Measurements from ENCODE around the gene NDUFV1.
"Not testable (repeated sequence)": the region's sequence is repeated elsewhere in the genome, so short reads cannot be mapped to it uniquely, and the experiment has no call there.

NDUFV1 gene

GRCh38 chr11:67626970-67627369 is 20.2 kb downstream of the NDUFV1 start:
- no peak for DNase-seq (ENCODE audit: low read depth in 1 of 2, low spot score in 1 of 2)

GRCh38 chr11:67627441-67627811 is 20.7 kb downstream of the NDUFV1 start:
- DNase-seq (ENCODE audit: low read depth in 1 of 2, low spot score in 1 of 2) = no peak

GRCh38 chr11:67627812-67628624 is 21.3 kb downstream of the NDUFV1 start:
- DNase-seq (ENCODE audit: low read depth in 1 of 2, low spot score in 1 of 2) = no peak

GRCh38 chr11:67628710-67629385 is 22.1 kb downstream of the NDUFV1 start:
- DNase-seq (ENCODE audit: low read depth in 1 of 2, low spot score in 1 of 2) = no peak

- peak; percentile 78 to 79 for DNase-seq (ENCODE audit: low read depth in 1 of 2, low spot score in 1 of 2)
Measured at GRCh38 chr11:67629386-67630227, 22.9 kb downstream of the NDUFV1 start, which contains the start of gene NUDT8. Gene NUDT8 (minus strand): TSS chr11:67629937. CDS start chr11:67629911, 26 bp downstream.

- DNase-seq (ENCODE audit: low read depth in 1 of 2, low spot score in 1 of 2) = peak; percentile 85 to 91
Measured at GRCh38 chr11:67630228-67630942, 23.6 kb downstream of the NDUFV1 start.

- DNase-seq (ENCODE audit: low read depth in 1 of 2, low spot score in 1 of 2) = no peak
Measured at GRCh38 chr11:67630943-67631331, 24.2 kb downstream of the NDUFV1 start.

- DNase-seq (ENCODE audit: low read depth in 1 of 2, low spot score in 1 of 2) = no peak
Measured at GRCh38 chr11:67631411-67631810, 24.7 kb downstream of the NDUFV1 start.

- DNase-seq (ENCODE audit: low read depth in 1 of 2, low spot score in 1 of 2) = no peak
Measured at GRCh38 chr11:67631853-67632174, 25.1 kb downstream of the NDUFV1 start.

- DNase-seq (ENCODE audit: low read depth in 1 of 2, low spot score in 1 of 2) = no peak
Measured at GRCh38 chr11:67632175-67632981, 25.6 kb downstream of the NDUFV1 start.

- no peak for DNase-seq (ENCODE audit: low read depth in 1 of 2, low spot score in 1 of 2)
Measured at GRCh38 chr11:67632982-67633755, 26.4 kb downstream of the NDUFV1 start.

GRCh38 chr11:67633758-67634365 is 27.1 kb downstream of the NDUFV1 start:
- no peak for DNase-seq (ENCODE audit: low read depth in 1 of 2, low spot score in 1 of 2)

- no peak for DNase-seq (ENCODE audit: low read depth in 1 of 2, low spot score in 1 of 2)
Measured at GRCh38 chr11:67634366-67635230, 27.9 kb downstream of the NDUFV1 start.

- DNase-seq (ENCODE audit: low read depth in 1 of 2, low spot score in 1 of 2) = no peak
Measured at GRCh38 chr11:67635231-67635521, 28.4 kb downstream of the NDUFV1 start.

- DNase-seq (ENCODE audit: low read depth in 1 of 2, low spot score in 1 of 2) = no peak
Measured at GRCh38 chr11:67636962-67637361, 30.2 kb downstream of the NDUFV1 start.

- DNase-seq (ENCODE audit: low read depth in 1 of 2, low spot score in 1 of 2) = not testable (repeated sequence)
Measured at GRCh38 chr11:67637441-67637840, 30.7 kb downstream of the NDUFV1 start.

- no peak for DNase-seq (ENCODE audit: low read depth in 1 of 2, low spot score in 1 of 2)
Measured at GRCh38 chr11:67638535-67639437, 32.0 kb downstream of the NDUFV1 start.
